WTC11 (cell line): Measurements from ENCODE around the gene RIPK1. TPM values are rescaled to one million over a fixed set of nuclear protein-coding genes. Genes with fewer than 3 reads are reported as not detected.

Experiments
- ATAC-seq: fragments of 200-7000 bp; cut with Tn5 transposase; 2 replicates; pipeline ENCODE4 v1.10.0; 2021; ENCODE audit warnings: mild to moderate bottlenecking, moderate library complexity
- CTCF ChIA-PET: fragments of 300-600 bp; sonication (Branson Sonifier 250); formaldehyde crosslinking; loops from one replicate; lab custom pipeline; 2021; ENCODE audit warnings: antibody characterized with exemption; lab: Charles Lee
- POLR2A ChIA-PET: fragments of 350-600 bp; sonication (Branson Sonifier 250); formaldehyde crosslinking; loops from one replicate; lab custom pipeline; 2021; ENCODE audit warnings: antibody characterized with exemption; lab: Charles Lee
- DNase-seq: peaks from one replicate; pipeline ENCODE4 v3.0.0; 2021; ENCODE audit warnings: low spot score
- H3K27ac Mint-ChIP-seq: 2 replicates; pipeline ENCODE4 v1.8.0; 2021; ENCODE audit warnings: mixed read lengths
- H3K27me3 Mint-ChIP-seq: 2 replicates; pipeline ENCODE4 v1.8.0; 2021; ENCODE audit warnings: low read depth, mild to moderate bottlenecking, moderate library complexity, mixed read lengths
- H3K36me3 Mint-ChIP-seq: 2 replicates; pipeline ENCODE4 v1.8.0; 2021; ENCODE audit warnings: mixed read lengths
- H3K4me1 Mint-ChIP-seq: 2 replicates; pipeline ENCODE4 v1.8.0; 2022; ENCODE audit warnings: mixed read lengths
- H3K4me3 Mint-ChIP-seq: 2 replicates; pipeline ENCODE4 v1.8.0; 2021; ENCODE audit warnings: mild to moderate bottlenecking, moderate library complexity, mixed read lengths
- H3K9me3 Mint-ChIP-seq: 2 replicates; pipeline ENCODE4 v1.8.0; 2021; ENCODE audit warnings: mixed read lengths
- CREB1 ChIP-seq: sonication (generic); formaldehyde crosslinking; IDR thresholded peaks from 2 replicates; pipeline ENCODE4 v1.8.0; 2023; ENCODE audit warnings: mild to moderate bottlenecking, missing genetic modification reagents
- ELF4 ChIP-seq: sonication (generic); formaldehyde crosslinking; IDR thresholded peaks from 2 replicates; pipeline ENCODE4 v1.8.1; 2022; ENCODE audit warnings: low read depth, mild to moderate bottlenecking, moderate library complexity, missing genetic modification reagents
- ESRRA ChIP-seq: sonication (generic); formaldehyde crosslinking; IDR thresholded peaks from 2 replicates; pipeline ENCODE4 v1.8.1; 2022; ENCODE audit warnings: mild to moderate bottlenecking, missing genetic modification reagents, borderline replicate concordance
- FOXP4 ChIP-seq: sonication (generic); formaldehyde crosslinking; IDR thresholded peaks from 2 replicates; pipeline ENCODE4 v1.8.0; 2022; ENCODE audit warnings: mild to moderate bottlenecking, missing genetic modification reagents
- GABPB1 ChIP-seq: sonication (generic); formaldehyde crosslinking; IDR thresholded peaks from 2 replicates; pipeline ENCODE4 v1.8.1; 2023; ENCODE audit warnings: mild to moderate bottlenecking, missing genetic modification reagents
- NFE2L1 ChIP-seq: sonication (generic); formaldehyde crosslinking; IDR thresholded peaks from 2 replicates; pipeline ENCODE4 v1.8.1; 2023; ENCODE audit warnings: missing genetic modification reagents
- RORB ChIP-seq: fragments of 250-450 bp; sonication (Bioruptor Pico); IDR thresholded peaks from 2 replicates; pipeline ENCODE4 v1.9.0; 2021; ENCODE audit warnings: mild to moderate bottlenecking
- SMAD3 ChIP-seq: sonication (generic); formaldehyde crosslinking; IDR thresholded peaks from 2 replicates; pipeline ENCODE4 v1.8.0; 2022; ENCODE audit warnings: missing genetic modification reagents, mild to moderate bottlenecking, borderline replicate concordance
- SP1 ChIP-seq: sonication (generic); formaldehyde crosslinking; conservative IDR thresholded peaks from 2 replicates; pipeline ENCODE4 v1.8.1; 2022; ENCODE audit warnings: missing genetic modification reagents
- TEAD1 ChIP-seq: sonication (generic); formaldehyde crosslinking; IDR thresholded peaks from 2 replicates; pipeline ENCODE4 v1.8.0; 2022; ENCODE audit warnings: mild to moderate bottlenecking, missing genetic modification reagents
- ZBTB21 ChIP-seq: sonication (generic); formaldehyde crosslinking; IDR thresholded peaks from 2 replicates; pipeline ENCODE4 v1.8.1; 2023; ENCODE audit warnings: mild to moderate bottlenecking, missing genetic modification reagents, borderline replicate concordance
- ZBTB43 ChIP-seq: sonication (generic); formaldehyde crosslinking; IDR thresholded peaks from 2 replicates; pipeline ENCODE4 v1.8.1; 2023; ENCODE audit warnings: mild to moderate bottlenecking, missing genetic modification reagents
- ZNF138 ChIP-seq: sonication (generic); formaldehyde crosslinking; conservative IDR thresholded peaks from 2 replicates; pipeline ENCODE4 v1.8.1; 2022; ENCODE audit warnings: mild to moderate bottlenecking, moderate library complexity, missing genetic modification reagents
- ZNF425 ChIP-seq: fragments of 250-450 bp; sonication (Bioruptor Pico); conservative IDR thresholded peaks from 2 replicates; pipeline ENCODE4 v1.9.0; 2021; ENCODE audit warnings: mild to moderate bottlenecking
- total RNA-seq: library from RNA; stranded (reverse); gene quantifications from 3 replicates; pipeline ENCODE4 v1.2.3, GENCODE V29; 2021
- TF ChIP-seq, protein P1 (sequence below): fragments of 250-450 bp; sonication (Bioruptor Pico); IDR thresholded peaks from 2 replicates; pipeline ENCODE4 v2.1.2; 2022; ENCODE audit warnings: mild to moderate bottlenecking, moderate library complexity
- TF ChIP-seq, protein P2 (sequence below): sonication (generic); formaldehyde crosslinking; IDR thresholded peaks from 2 replicates; pipeline ENCODE4 v1.8.1; 2023; ENCODE audit warnings: mild to moderate bottlenecking, moderate library complexity, missing genetic modification reagents
- TF ChIP-seq, protein P3 (sequence below): fragments of 250-450 bp; sonication (Bioruptor Pico); IDR thresholded peaks from 2 replicates; pipeline ENCODE4 v1.9.0; 2021; ENCODE audit warnings: mild to moderate bottlenecking
- TF ChIP-seq, protein P4 (sequence below): fragments of 250-450 bp; sonication (Bioruptor Pico); IDR thresholded peaks from 2 replicates; pipeline ENCODE4 v1.9.0; 2021; ENCODE audit warnings: moderate library complexity, mild to moderate bottlenecking, inconsistent platforms, borderline replicate concordance

The RIPK1 gene
- total RNA-seq, 1 experiment from 2014 or later: 8.7 TPM

DNA sequence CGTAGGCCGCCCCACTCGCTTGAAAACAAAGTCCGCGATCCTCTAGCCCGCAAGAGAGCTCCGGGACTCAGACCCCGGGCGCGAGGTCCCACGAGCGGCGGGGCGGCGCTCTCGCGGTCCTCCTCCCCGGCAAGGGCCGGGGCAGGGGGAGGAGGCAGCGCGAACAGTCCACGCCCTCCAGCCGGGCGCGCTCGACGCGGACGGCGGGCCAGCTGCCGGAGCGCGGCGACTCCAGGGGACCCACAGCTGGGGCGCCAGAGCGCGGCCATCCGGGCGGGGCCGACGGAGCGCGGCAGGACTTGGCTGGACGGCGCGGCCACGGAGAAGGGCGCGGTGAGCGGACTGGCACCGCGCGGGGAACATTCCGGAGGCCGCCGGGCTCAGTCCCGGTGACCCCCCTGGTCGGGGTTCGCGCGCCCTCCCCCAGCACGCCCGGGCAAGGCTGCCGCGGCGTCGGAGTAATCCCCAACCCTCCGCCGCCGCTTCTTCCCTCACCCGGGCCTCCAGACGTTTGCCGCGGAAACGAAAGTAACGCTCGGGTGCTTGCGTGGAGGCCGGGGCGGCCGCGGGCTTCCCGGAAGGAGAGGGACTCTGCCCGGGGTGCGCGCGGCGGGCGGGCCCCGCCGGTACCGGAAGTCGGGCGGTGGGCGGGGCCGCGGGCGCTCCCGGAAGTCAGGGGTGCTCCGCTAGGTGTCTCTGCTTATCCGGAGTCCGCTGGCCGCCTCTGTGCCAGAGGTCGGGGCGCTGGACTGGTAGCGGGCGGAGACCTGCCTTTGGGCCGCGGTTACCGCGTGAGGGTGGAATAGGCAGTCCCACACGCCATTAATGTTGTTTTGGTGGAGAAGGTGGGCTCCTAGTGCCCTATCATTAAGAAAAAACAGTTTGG is at the start of gene RIPK1 (continued):
- TF ChIP-seq, protein P1, sequence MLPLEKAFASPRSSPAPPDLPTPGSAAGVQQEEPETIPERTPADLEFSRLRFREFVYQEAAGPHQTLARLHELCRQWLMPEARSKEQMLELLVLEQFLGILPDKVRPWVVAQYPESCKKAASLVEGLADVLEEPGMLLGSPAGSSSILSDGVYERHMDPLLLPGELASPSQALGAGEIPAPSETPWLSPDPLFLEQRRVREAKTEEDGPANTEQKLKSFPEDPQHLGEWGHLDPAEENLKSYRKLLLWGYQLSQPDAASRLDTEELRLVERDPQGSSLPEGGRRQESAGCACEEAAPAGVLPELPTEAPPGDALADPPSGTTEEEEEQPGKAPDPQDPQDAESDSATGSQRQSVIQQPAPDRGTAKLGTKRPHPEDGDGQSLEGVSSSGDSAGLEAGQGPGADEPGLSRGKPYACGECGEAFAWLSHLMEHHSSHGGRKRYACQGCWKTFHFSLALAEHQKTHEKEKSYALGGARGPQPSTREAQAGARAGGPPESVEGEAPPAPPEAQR (CRISPR knock-in tag): no peak
- no peak for TF ChIP-seq ZNF138
- TF ChIP-seq, protein P2, sequence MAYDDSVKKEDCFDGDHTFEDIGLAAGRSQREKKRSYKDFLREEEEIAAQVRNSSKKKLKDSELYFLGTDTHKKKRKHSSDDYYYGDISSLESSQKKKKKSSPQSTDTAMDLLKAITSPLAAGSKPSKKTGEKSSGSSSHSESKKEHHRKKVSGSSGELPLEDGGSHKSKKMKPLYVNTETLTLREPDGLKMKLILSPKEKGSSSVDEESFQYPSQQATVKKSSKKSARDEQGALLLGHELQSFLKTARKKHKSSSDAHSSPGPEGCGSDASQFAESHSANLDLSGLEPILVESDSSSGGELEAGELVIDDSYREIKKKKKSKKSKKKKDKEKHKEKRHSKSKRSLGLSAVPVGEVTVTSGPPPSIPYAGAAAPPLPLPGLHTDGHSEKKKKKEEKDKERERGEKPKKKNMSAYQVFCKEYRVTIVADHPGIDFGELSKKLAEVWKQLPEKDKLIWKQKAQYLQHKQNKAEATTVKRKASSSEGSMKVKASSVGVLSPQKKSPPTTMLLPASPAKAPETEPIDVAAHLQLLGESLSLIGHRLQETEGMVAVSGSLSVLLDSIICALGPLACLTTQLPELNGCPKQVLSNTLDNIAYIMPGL: peak; percentile 91
- peak; percentile 61; the same call in 1 of the 2 replicates for TF ChIP-seq ZBTB21 (CRISPR knock-in tag)
- peak; percentile 57; the same call in 1 of the 2 replicates for TF ChIP-seq GABPB1
- peak; percentile 71; the same call in 1 of the 2 replicates for TF ChIP-seq ESRRA (CRISPR knock-in tag)
- TF ChIP-seq FOXP4 (CRISPR knock-in tag): no peak
- TF ChIP-seq ELF4 (CRISPR knock-in tag): 0 out of 2 replicates have a peak, but pooled peaks have one; percentile 21
- no peak; the same call in 1 of the 2 replicates for TF ChIP-seq ZBTB43 (CRISPR knock-in tag)
- TF ChIP-seq, protein P3, sequence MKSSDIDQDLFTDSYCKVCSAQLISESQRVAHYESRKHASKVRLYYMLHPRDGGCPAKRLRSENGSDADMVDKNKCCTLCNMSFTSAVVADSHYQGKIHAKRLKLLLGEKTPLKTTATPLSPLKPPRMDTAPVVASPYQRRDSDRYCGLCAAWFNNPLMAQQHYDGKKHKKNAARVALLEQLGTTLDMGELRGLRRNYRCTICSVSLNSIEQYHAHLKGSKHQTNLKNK (CRISPR knock-in tag): no peak
- peak; percentile 81 for TF ChIP-seq SP1 (CRISPR knock-in tag)
- TF ChIP-seq, protein P4, sequence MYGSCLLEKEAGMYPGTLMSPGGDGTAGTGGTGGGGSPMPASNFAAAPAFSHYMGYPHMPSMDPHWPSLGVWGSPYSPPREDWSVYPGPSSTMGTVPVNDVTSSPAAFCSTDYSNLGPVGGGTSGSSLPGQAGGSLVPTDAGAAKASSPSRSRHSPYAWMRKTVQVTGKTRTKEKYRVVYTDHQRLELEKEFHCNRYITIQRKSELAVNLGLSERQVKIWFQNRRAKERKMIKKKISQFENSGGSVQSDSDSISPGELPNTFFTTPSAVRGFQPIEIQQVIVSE (CRISPR knock-in tag): no peak
- no peak; the same call in 1 of the 2 replicates for TF ChIP-seq CREB1

DNA sequence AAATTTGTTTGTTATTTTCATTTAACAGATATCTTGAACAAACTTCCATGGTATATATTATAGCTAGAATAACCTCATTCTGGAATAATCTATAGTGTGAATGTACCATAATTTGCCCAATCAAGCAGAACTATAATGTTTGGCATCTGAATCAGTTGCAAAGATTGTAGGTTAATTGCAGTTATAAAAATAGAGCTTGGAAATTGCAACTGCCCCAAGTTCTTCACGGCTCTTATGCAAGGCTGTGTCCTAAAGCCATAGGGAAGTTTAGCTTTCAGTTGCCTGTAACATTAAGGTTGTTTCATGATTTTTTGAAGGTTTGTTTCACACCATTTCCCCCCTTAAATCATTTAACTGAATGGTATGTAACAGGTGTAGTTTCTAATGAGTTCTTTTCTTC is 49.2 kb upstream of the RIPK1 start:
- Mint-ChIP-seq H3K9me3 (peaks cover 21% of the 10 kb centered on the region), H3K4me1 (peaks cover 15% of the 10 kb centered on the region), H3K27ac (0 out of 2 replicates have a peak overlapping the region, but pooled peaks have one; percentile 23), H3K36me3 (peaks cover 83% of the 10 kb centered on the region), H3K4me3 (no peak overlapping the region), H3K27me3 (no peaks in the 10 kb centered on the region; the same call in 1 of the 2 replicates)
- ATAC-seq (no peak), DNase-seq (no peak)
- ChIA-PET POLR2A (no interaction called here), CTCF (interaction anchor here (1.4 to 1.8 kb wide), 2 partner anchors 17 to 66 kb away, joined by 6 to 7 read pairs; no protein-coding TSS in a partner anchor)
- TF ChIP-seq, protein P4 (CRISPR knock-in tag): no peak
- TF ChIP-seq CREB1 (no peak), TEAD1 (CRISPR knock-in tag) (no peak), NFE2L1 (no peak), SMAD3 (CRISPR knock-in tag) (no peak), RORB (no peak), ZBTB43 (CRISPR knock-in tag) (no peak), ZNF425 (CRISPR knock-in tag) (no peak)
